Motor neuron (in vitro differentiated cells): ENCODE results near the gene AGFG1. TPM values are rescaled to one million over a fixed set of nuclear protein-coding genes. Genes with fewer than 3 reads are reported as not detected.

ENCODE experiments used
- ATAC-seq, 8 experiments: fragments of 200-7000 bp; cut with Tn5 transposase; replicated peaks in 6 of 8; 2 replicates each; pipeline ENCODE4 v1.8.0; 2021; ENCODE audit warnings: mild to moderate bottlenecking in 8 of 8, moderate library complexity in 8 of 8
- H3K27ac ChIP-seq, 2 donors: fragments of 250-450 bp; sonication (Bioruptor Pico); 2 replicates each; pipeline ENCODE4 v1.9.0; 2021; ENCODE audit warnings: antibody characterized with exemption in 2 of 2, mild to moderate bottlenecking in 2 of 2, moderate library complexity in 1 of 2
- H3K4me1 ChIP-seq, 2 donors: fragments of 250-450 bp; sonication (Bioruptor Pico); replicated peaks in 1 of 2; 2 replicates each; pipeline ENCODE4 v1.6.1; 2021; ENCODE audit warnings: antibody characterized with exemption in 2 of 2, mild to moderate bottlenecking in 2 of 2, moderate library complexity in 1 of 2
- H3K4me3 ChIP-seq, 5 donors: fragments of 250-450 bp; sonication (Bioruptor Pico); 2 replicates each; pipeline ENCODE4 v1.9.0; 2021; ENCODE audit warnings: antibody characterized with exemption in 5 of 5, mild to moderate bottlenecking in 5 of 5, moderate library complexity in 4 of 5
- WGBS, 10 experiments: fragments of 450-650 bp; shearing (Covaris generic); methylation state at CpG; one replicate each; pipeline ENCODE4 v1.0.0; 2022; 5-methylcytosine and 5-hydroxymethylcytosine counted together
- in situ Hi-C, 9 experiments: fragments of 400-800 bp; cut with MboI; loops; one replicate each; pipeline ENCODE4 v1.15.0; 2021; ENCODE audit warnings: low sequenced_read_pairs in 9 of 9, low pct_unique_long_range_greater_than_20kb in 2 of 9; ENCODE audit not compliant: unreplicated experiment in 9 of 9
- total RNA-seq, 8 experiments: library from RNA; unstranded; fragments of 300-600 nt; gene quantifications; 2 replicates each; pipeline versions ENCODE4 v1.2.3 to v1.2.4, GENCODE V29; 2022

The AGFG1 gene, protein sequence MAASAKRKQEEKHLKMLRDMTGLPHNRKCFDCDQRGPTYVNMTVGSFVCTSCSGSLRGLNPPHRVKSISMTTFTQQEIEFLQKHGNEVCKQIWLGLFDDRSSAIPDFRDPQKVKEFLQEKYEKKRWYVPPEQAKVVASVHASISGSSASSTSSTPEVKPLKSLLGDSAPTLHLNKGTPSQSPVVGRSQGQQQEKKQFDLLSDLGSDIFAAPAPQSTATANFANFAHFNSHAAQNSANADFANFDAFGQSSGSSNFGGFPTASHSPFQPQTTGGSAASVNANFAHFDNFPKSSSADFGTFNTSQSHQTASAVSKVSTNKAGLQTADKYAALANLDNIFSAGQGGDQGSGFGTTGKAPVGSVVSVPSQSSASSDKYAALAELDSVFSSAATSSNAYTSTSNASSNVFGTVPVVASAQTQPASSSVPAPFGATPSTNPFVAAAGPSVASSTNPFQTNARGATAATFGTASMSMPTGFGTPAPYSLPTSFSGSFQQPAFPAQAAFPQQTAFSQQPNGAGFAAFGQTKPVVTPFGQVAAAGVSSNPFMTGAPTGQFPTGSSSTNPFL
- 10 to 100 TPM; 26.2 to 65.6 (median 47.0) TPM for total RNA-seq

DNA sequence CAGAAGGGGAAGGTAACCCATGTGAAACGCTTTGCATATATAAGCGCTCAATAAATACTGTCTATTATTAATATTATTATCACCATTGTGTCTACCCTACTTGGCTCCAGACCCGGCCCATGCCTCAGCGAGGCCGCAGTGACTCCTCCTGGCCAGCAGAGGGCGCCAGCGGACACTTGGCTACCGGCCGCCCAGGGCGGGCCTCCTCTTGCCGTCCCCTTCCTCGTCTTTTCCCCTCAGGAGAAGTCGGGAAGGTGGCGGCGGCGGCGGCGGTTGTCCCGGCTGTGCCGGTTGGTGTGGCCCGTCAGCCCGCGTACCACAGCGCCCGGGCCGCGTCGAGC lies at the start of gene AGFG1:
TSS of gene AGFG1 (plus strand) at position 233 of the 341 bp plus-strand sequence. CDS start 266 bp downstream, outside the sequence.
- 0 to 6% (median 0%) methylated on average over 2 to 24 of the region's 28 CpGs; no CpG with 5 or more reads in 3 of the 10 experiments for WGBS, 10 experiments
- ATAC-seq: peak; percentile 56 to 91 (median 85)
- H3K27ac ChIP-seq: peak within 1 kb of the TSS; percentile 86 to 87
- peak within 1 kb of the TSS; percentile 59 to 96 (median 81) for H3K4me3 ChIP-seq
- in situ Hi-C loops: no loop called here
- peaks cover 13 to 17% of the 10 kb centered on the region in 2 donors for H3K4me1 ChIP-seq

- WGBS, 10 experiments: 14 to 97% (median 64%) methylated on average over 1 to 9 of the region's 10 CpGs
- peak in 4 of 8 experiments; percentile 32 to 47 (median 35) for ATAC-seq
- in situ Hi-C loops: loop anchor here in 6 of 9 experiments (25.0 kb wide), 2 partner anchors 338 to 438 kb away; partner anchors contain the start of gene DAW1 (in 1 of the 6)
- no peak overlapping the region for H3K4me3 ChIP-seq
- H3K4me1 ChIP-seq: no peaks in the 10 kb centered on the region
- no peak overlapping the region for H3K27ac ChIP-seq
These were observed 48.1 kb upstream of the AGFG1 start for GRCh38 chr2:227423656-227424499.

GRCh38 chr2:227428731-227429285 lies 43.1 kb upstream of the AGFG1 start:
- in situ Hi-C loops: no loop called here
- H3K27ac ChIP-seq: no peak overlapping the region
- H3K4me3 ChIP-seq: no peak overlapping the region
- H3K4me1 ChIP-seq: no peaks in the 10 kb centered on the region
- ATAC-seq: no peak
- WGBS, 10 experiments: 20 to 100% (median 89%) methylated on average over 1 to 8 of the region's 8 CpGs; no CpG with 5 or more reads in 1 of the 10 experiments

DNA sequence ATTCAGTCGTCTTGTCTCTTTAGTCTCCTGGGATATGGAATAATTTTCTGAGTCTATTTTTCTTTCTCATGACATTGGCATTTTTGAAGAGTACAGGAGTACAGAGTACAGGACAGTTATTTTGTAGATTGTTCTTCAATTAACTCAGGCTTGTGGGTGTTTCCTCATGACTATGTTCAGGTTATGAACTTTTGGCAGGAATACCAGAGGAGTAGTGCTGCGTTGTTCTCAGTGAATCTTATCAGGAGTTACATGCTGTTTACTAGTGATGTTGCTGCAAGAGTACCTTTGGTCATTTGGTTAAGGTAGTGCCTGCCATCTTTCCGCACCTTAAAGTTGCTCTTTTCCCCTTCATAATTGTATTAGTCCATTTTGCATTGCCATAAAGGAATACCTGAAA lies 41.3 kb upstream of the AGFG1 start:
- Histone ChIP-seq H3K27ac (no peak overlapping the region), H3K4me3 (no peak overlapping the region), H3K4me1 (no peaks in the 10 kb centered on the region)
- in situ Hi-C loops: no loop called here
- WGBS, 10 experiments: 17 to 100% (median 81%) methylated on average over 1 to 3 of the region's 3 CpGs; no CpG with 5 or more reads in 1 of the 10 experiments
- ATAC-seq: no peak

DNA sequence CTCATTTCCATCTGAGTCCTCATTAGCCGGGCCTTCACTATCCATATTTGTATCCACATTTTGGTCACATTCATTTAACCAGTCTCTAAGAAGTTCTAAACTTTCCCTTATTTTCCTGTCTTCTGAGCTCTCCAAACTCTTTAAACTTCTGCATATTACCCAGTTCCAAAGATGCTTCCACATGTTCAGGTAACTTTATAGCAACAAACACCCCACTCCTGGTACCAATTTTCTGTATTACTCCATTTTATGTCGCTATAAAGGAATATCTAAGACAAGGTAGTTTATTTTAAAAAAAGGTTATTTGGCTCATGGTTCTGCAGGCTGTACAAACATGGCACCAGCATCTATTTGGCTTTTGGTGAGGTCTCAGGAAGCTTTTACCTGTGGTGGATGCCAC lies 38.8 kb upstream of the AGFG1 start:
- no peak for ATAC-seq
- Histone ChIP-seq H3K4me1 (no peaks in the 10 kb centered on the region), H3K27ac (no peak overlapping the region), H3K4me3 (no peak overlapping the region)
- WGBS, 10 experiments: 21 to 100% (median 76%) methylated on average over 1 to 2 of the region's 2 CpGs
- in situ Hi-C loops: no loop called here

DNA sequence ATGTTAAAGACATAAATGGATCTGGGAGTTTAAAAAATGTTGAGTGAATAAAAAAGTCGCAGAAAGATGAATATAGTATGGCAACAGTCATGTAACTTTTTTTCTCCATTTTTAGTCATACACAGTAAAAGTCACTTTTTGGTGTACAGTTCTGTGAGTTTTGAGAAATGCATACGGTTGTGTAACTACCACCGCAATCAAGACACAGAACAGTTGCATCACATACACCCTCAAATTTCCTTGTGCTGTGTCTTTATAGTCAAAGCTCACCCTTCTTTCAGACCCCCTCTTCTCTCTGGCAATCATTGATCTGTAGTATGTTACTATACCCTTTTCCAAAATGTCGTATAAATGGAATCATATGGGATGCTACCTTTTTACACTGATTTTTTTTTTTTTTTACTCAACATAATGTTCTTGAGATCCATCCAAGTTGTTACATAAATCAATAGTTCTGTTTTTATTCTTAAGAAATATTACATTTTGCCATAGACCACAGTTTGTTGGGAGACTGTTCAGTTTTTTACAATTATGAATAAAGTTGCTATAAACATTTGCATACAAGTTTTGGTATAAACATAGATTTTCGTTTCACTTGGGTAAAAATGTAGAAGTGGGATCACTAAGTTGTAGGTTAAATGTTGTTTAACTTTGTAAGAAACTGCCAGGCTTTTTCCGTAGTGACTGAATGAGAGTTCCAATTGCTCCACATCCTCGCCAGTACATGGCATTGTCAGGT lies 35.4 kb upstream of the AGFG1 start:
- ATAC-seq: no peak
- in situ Hi-C loops: no loop called here
- H3K4me1 ChIP-seq: no peaks in the 10 kb centered on the region
- 47 to 93% (median 81%) methylated on average over 3 to 7 of the region's 7 CpGs for WGBS, 10 experiments
- no peak overlapping the region for H3K4me3 ChIP-seq
- H3K27ac ChIP-seq: no peak overlapping the region

DNA sequence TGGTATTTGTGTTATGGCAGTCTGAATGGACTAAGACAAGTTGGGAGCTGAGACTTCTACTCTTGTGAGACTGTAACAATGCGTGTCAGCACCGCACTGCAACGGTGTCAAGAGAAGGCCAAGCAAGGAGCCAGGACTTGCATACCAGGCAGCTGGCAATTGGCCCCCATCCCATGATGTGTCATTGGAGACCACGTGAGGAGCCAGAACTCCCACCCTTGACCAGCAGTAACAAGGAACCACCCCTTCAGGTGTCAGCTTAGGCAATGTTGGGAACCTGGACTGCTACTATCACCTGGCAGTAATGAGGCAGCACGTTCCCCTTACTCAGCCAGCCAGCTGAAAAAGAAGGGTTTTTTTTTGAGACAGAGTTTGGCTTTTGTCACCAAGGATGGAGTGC lies 32.7 kb upstream of the AGFG1 start:
- Histone ChIP-seq H3K27ac (no peak overlapping the region), H3K4me3 (no peak overlapping the region), H3K4me1 (no peaks in the 10 kb centered on the region)
- WGBS, 10 experiments: 83 to 100% (median 90%) methylated on average over 2 to 4 of the region's 5 CpGs; no CpG with 5 or more reads in 4 of the 10 experiments
- ATAC-seq: no peak
- in situ Hi-C loops: no loop called here

DNA sequence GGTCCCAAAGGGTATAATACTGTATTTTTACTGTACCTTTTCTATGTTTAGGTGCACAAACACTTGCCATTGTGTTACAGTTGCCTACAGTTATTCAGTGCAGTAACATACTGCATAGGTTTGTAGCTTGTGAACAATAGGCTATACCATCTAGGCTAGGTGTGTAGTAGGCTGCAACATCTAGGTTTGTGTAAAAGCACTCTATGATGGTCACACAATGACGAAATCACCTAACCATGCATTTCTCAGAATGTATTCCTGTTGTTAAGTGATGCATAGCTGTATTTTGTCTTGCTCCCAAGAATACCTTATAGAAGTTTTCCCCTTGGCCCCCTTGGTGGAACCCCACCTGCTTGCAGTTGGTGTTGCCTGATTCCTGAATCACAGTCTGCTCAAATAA lies 29.3 kb upstream of the AGFG1 start:
- peaks cover 0 to 4% of the 10 kb centered on the region in 2 donors for H3K4me1 ChIP-seq
- 63 to 100% (median 86%) methylated on average over 1 of the region's 1 CpG; no CpG with 5 or more reads in 5 of the 10 experiments for WGBS, 10 experiments
- no peak overlapping the region for H3K27ac ChIP-seq
- in situ Hi-C loops: no loop called here
- ATAC-seq: no peak
- H3K4me3 ChIP-seq: no peak overlapping the region

DNA sequence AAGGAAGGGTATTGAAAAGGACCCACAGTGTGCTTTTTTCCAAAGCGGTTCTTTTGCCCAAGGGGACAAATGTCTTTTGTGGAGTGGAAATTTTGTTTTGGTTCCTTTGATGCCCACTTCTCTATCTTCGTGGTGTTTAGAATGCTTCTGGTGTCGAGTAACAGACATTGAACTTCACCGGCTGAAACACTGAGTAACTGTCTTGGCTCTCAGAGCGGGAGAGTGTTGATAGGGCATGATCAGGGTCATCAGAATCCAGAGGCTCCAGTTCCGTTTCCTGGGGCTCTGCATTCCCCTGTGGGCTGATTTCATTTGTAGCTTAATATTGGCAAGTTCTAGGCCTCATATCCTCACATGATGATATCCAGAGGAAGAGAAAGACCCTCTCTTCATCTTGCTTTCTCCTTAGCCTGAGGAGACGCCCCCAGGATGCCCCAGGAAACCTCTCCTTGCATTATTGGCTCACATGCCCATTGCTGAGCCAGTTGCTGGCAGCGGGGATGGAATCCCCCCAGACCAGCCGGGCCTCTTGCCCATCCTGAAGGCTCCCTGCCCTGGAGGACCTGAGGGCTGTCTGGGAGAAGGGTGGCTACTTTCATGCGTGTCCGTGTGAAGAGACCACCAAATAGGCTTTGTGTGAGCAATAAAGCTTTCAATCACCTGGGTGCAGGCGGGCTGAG lies 27.9 kb upstream of the AGFG1 start:
- no peak overlapping the region for H3K4me3 ChIP-seq
- H3K27ac ChIP-seq: no peak overlapping the region
- H3K4me1 ChIP-seq: peaks cover 0 to 9% of the 10 kb centered on the region in 2 donors
- no peak for ATAC-seq
- in situ Hi-C loops: no loop called here
- 17 to 94% (median 62%) methylated on average over 1 to 8 of the region's 12 CpGs; no CpG with 5 or more reads in 1 of the 10 experiments for WGBS, 10 experiments

GRCh38 chr2:227447606-227448005 lies 24.4 kb upstream of the AGFG1 start:
- in situ Hi-C loops: no loop called here
- ATAC-seq: peak in 5 of 8 experiments; percentile 59 to 99 (median 96)
- Histone ChIP-seq H3K4me3 (no peak overlapping the region), H3K4me1 (peaks cover 2 to 24% of the 10 kb centered on the region in 2 donors), H3K27ac (no peak overlapping the region)
- WGBS, 10 experiments: 0 to 80% (median 30%) methylated on average over 1 to 7 of the region's 7 CpGs

- WGBS, 10 experiments: 0 to 100% (median 75%) methylated on average over 1 to 5 of the region's 5 CpGs; no CpG with 5 or more reads in 1 of the 10 experiments
- H3K27ac ChIP-seq: no peak overlapping the region
- ATAC-seq: no peak
- peaks cover 6 to 24% of the 10 kb centered on the region in 2 donors for H3K4me1 ChIP-seq
- no peak overlapping the region for H3K4me3 ChIP-seq
- in situ Hi-C loops: no loop called here
These were observed 21.6 kb upstream of the AGFG1 start for GRCh38 chr2:227450311-227450841.
